A673 (cell line): ENCODE measurements around the gene TRABD. TPM values are rescaled to one million over a fixed set of nuclear protein-coding genes. Genes with fewer than 3 reads are reported as not detected.

Source experiments
- BruUV-seq: library from RNA; stranded (reverse); fragments of 400-500 nt; replicated peaks from 2 replicates; lab custom pipeline; 2021; lab: Mats Ljungman, UMichigan
- CTCF ChIA-PET: fragments of 300-600 bp; sonication (Branson Sonifier 250); formaldehyde crosslinking; loops from one replicate; lab custom pipeline; 2022; ENCODE audit warnings: antibody characterized with exemption; lab: Charles Lee
- POLR2A ChIA-PET: fragments of 300-600 bp; sonication (Branson Sonifier 250); formaldehyde crosslinking; loops from one replicate; lab custom pipeline; 2022; ENCODE audit warnings: antibody characterized with exemption; ENCODE audit not compliant: low non-redundant PET; lab: Charles Lee
- DNase-seq: peaks from one replicate; pipeline ENCODE4 v3.0.0-alpha.2; 2015; ENCODE audit warnings: low spot score
- H3K27ac ChIP-seq: fragments of 200-600 bp; sonication (generic); 2 replicates; pipeline ENCODE4 v1.5.1; 2016; ENCODE audit warnings: mixed run types, low read depth, mild to moderate bottlenecking, mixed read lengths, antibody characterized with exemption, low read length; ENCODE audit not compliant: poor library complexity, severe bottlenecking
- H3K27me3 ChIP-seq: fragments of 200-600 bp; sonication (generic); replicated peaks from 2 replicates; pipeline ENCODE4 v1.6.1; 2017; ENCODE audit warnings: mixed run types, low read depth, mild to moderate bottlenecking, mixed read lengths, antibody characterized with exemption, low read length; ENCODE audit not compliant: insufficient read depth, poor library complexity
- H3K36me3 ChIP-seq: fragments of 200-600 bp; sonication (generic); 2 replicates; pipeline ENCODE4 v1.6.1; 2016; ENCODE audit warnings: mixed run types, mild to moderate bottlenecking, mixed read lengths, antibody characterized with exemption, low read length; ENCODE audit not compliant: insufficient read depth, poor library complexity, severe bottlenecking
- H3K4me1 ChIP-seq: fragments of 200-600 bp; sonication (generic); 2 replicates; pipeline ENCODE4 v1.6.1; 2017; ENCODE audit warnings: mixed run types, mild to moderate bottlenecking, mixed read lengths, antibody characterized with exemption, low read length; ENCODE audit not compliant: insufficient read depth, poor library complexity, severe bottlenecking
- H3K4me3 ChIP-seq: fragments of 200-600 bp; sonication (generic); 2 replicates; pipeline ENCODE4 v1.5.1; 2016; ENCODE audit warnings: low read depth, mixed run types, mild to moderate bottlenecking, mixed read lengths, low read length; ENCODE audit not compliant: poor library complexity, severe bottlenecking
- H3K9me3 ChIP-seq: fragments of 200-600 bp; sonication (generic); 2 replicates; pipeline ENCODE4 v1.6.1; 2016; ENCODE audit warnings: mixed run types, low read depth, mild to moderate bottlenecking, mixed read lengths, antibody characterized with exemption, low read length; ENCODE audit not compliant: poor library complexity, severe bottlenecking
- CTCF ChIP-seq: fragments of 300-800, 200-600 bp; sonication (generic); conservative IDR thresholded peaks from 2 replicates; pipeline ENCODE4 v1.5.1; 2017; ENCODE audit warnings: low read depth, mild to moderate bottlenecking, antibody characterized with exemption, low read length, moderate library complexity, mixed read lengths
- EZH2 ChIP-seq: fragments of 200-600 bp; sonication (generic); IDR thresholded peaks from 2 replicates; pipeline ENCODE4 v1.6.1; 2017; ENCODE audit warnings: borderline replicate concordance, low read depth, mild to moderate bottlenecking, mixed read lengths, antibody characterized with exemption, low read length; ENCODE audit not compliant: poor library complexity, severe bottlenecking
- intact Hi-C: fragments of 100-400 bp; cut with micrococcal nuclease; formaldehyde crosslinking; loops from one replicate; pipeline ENCODE4 v1.10.0; 2022; ENCODE audit not compliant: unreplicated experiment
- total RNA-seq: library from RNA; stranded (reverse); gene quantifications from 2 replicates; pipeline ENCODE4 v1.2.3, GENCODE V29; 2021

Gene TRABD
- total RNA-seq, 1 experiment from 2014 or later, result 63.9 TPM

GRCh38 chr22:50176850-50177536, 8.7 kb upstream of the TRABD start:
- intact Hi-C loops, result no loop called here
- no peaks in the 10 kb centered on the region for H3K36me3 ChIP-seq
- TF ChIP-seq CTCF (no peak), EZH2 (no peak)
- H3K4me3 ChIP-seq, result no peak overlapping the region
- no peaks in the 10 kb centered on the region for H3K9me3 ChIP-seq
- H3K27me3 ChIP-seq, result no peaks in the 10 kb centered on the region
- no peaks in the 10 kb centered on the region for H3K4me1 ChIP-seq
- POLR2A ChIA-PET, result no interaction called here
- DNase-seq, result no peak
- BruUV-seq, result no TSS peak
- H3K27ac ChIP-seq, result no peak overlapping the region
- CTCF ChIA-PET, result interaction anchor here (0.6 kb wide), 1 partner anchor 27 kb away, joined by 5 read pairs; no protein-coding TSS in a partner anchor

- TF ChIP-seq CTCF, result no peak
- no peak for TF ChIP-seq EZH2
- CTCF ChIA-PET, result interaction anchor here (0.5 kb wide), 1 partner anchor 29 kb away, joined by 3 read pairs; no protein-coding TSS in a partner anchor
- POLR2A ChIA-PET, result no interaction called here
- Histone ChIP-seq H3K4me3 (no peak overlapping the region), H3K27me3 (no peaks in the 10 kb centered on the region), H3K27ac (no peak overlapping the region), H3K36me3 (no peaks in the 10 kb centered on the region), H3K9me3 (no peaks in the 10 kb centered on the region), H3K4me1 (no peaks in the 10 kb centered on the region)
- BruUV-seq, result no TSS peak
- DNase-seq, result no peak
- intact Hi-C loops, result no loop called here
These were observed 7.9 kb upstream of the TRABD start for GRCh38 chr22:50177537-50178470.

- no peak for DNase-seq
- H3K36me3 ChIP-seq, result no peaks in the 10 kb centered on the region
- H3K4me3 ChIP-seq, result no peak overlapping the region
- ChIA-PET CTCF (interaction anchor here (0.5 kb wide), 1 partner anchor 30 kb away, joined by 3 read pairs; no protein-coding TSS in a partner anchor), POLR2A (no interaction called here)
- no TSS peak for BruUV-seq
- H3K27me3 ChIP-seq, result no peaks in the 10 kb centered on the region
- TF ChIP-seq CTCF (no peak), EZH2 (no peak)
- H3K9me3 ChIP-seq, result no peaks in the 10 kb centered on the region
- intact Hi-C loops, result no loop called here
- no peak overlapping the region for H3K27ac ChIP-seq
- no peaks in the 10 kb centered on the region for H3K4me1 ChIP-seq
These were observed 7.2 kb upstream of the TRABD start for GRCh38 chr22:50178471-50178864.
